Natural killer cell (primary cell): Measurements from ENCODE around the gene UTP14A. TPM values are rescaled to one million over a fixed set of nuclear protein-coding genes. Genes with fewer than 3 reads are reported as not detected.

ENCODE experiments used
- ATAC-seq, 3 donors: fragments of 150-1000 bp in 2 of 3; fragments of 200-7000 bp in 1 of 3; cut with Tn5 transposase; 1 replicate in 1 of 3; 2 replicates in 2 of 3; pipeline ENCODE4 v1.10.0; 2021; ENCODE audit warnings: mild to moderate bottlenecking in 2 of 3, moderate library complexity in 2 of 3
- DNase-seq, 2 donors: peaks; one replicate each; pipeline versions ENCODE4 v3.0.0 to v3.0.0-alpha.2; 2013 to 2021; ENCODE audit warnings: mixed read lengths in 1 of 2
- H3K27ac ChIP-seq: one replicate; pipeline ENCODE4 v1.5.1; 2013; ENCODE audit warnings: mild to moderate bottlenecking, low read length
- H3K27me3 ChIP-seq: one replicate; pipeline ENCODE4 v1.6.1; 2013; ENCODE audit warnings: low read length; ENCODE audit not compliant: control insufficient read depth, insufficient read depth
- H3K36me3 ChIP-seq: one replicate; pipeline ENCODE4 v1.6.1; 2013; ENCODE audit warnings: low read length; ENCODE audit not compliant: control insufficient read depth, insufficient read depth
- H3K4me1 ChIP-seq: one replicate; pipeline ENCODE4 v1.6.1; 2013; ENCODE audit warnings: low read length; ENCODE audit not compliant: control insufficient read depth, insufficient read depth
- H3K4me3 ChIP-seq: one replicate; pipeline ENCODE4 v1.5.1; 2013; ENCODE audit warnings: low read length
- H3K9me3 ChIP-seq: one replicate; pipeline ENCODE4 v1.6.1; 2013; ENCODE audit warnings: low read length; ENCODE audit not compliant: control insufficient read depth, insufficient read depth
- H3K27ac Mint-ChIP-seq, 2 donors: one replicate each; pipeline ENCODE4 v1.8.0; 2022; ENCODE audit warnings: mild to moderate bottlenecking in 2 of 2, mixed read lengths in 2 of 2, moderate library complexity in 1 of 2
- H3K27me3 Mint-ChIP-seq, 2 donors: one replicate each; pipeline ENCODE4 v1.8.0; 2022; ENCODE audit warnings: low read depth in 2 of 2, mixed read lengths in 2 of 2
- H3K36me3 Mint-ChIP-seq: one replicate; pipeline ENCODE4 v1.8.0; 2022; ENCODE audit warnings: mixed read lengths
- H3K4me1 Mint-ChIP-seq, 2 donors: one replicate each; pipeline ENCODE4 v1.8.0; 2022; ENCODE audit warnings: mixed read lengths in 2 of 2
- H3K4me3 Mint-ChIP-seq: one replicate; pipeline ENCODE4 v1.8.0; 2022; ENCODE audit warnings: mild to moderate bottlenecking, moderate library complexity, mixed read lengths
- H3K9me3 Mint-ChIP-seq, 2 donors: one replicate each; pipeline ENCODE4 v1.8.0; 2022; ENCODE audit warnings: mixed read lengths in 2 of 2
- CTCF ChIP-seq: fragments of 200-600 bp; IDR thresholded peaks from one replicate; pipeline ENCODE4 v1.8.0; 2022; ENCODE audit warnings: antibody characterized with exemption
- WGBS: methylation state at CpG from one replicate; pipeline ENCODE4 v1.1.7; 2013; ENCODE audit warnings: missing lambda C conversion rate; ENCODE audit not compliant: insufficient coverage; 5-methylcytosine and 5-hydroxymethylcytosine counted together
- intact Hi-C: fragments of 100-400 bp; cut with micrococcal nuclease; formaldehyde crosslinking; loops from one replicate; pipeline ENCODE4 v1.14.2; 2022
- total RNA-seq, 4 donors: library from RNA; stranded (reverse); fragments of 120-200 nt in 1 of 4; gene quantifications; one replicate each; pipeline versions ENCODE4 v1.2.3 to v1.2.4, GENCODE V29; 2013 to 2022

The UTP14A gene
- total RNA-seq, 3 donors from 2014 or later (not counting 1 experiment from before 2014, with no cell fraction given): 9.5 to 11.6 (median 11.0) TPM

GRCh38 chrX:129953881-129954280, 47.9 kb downstream of the UTP14A start:
- WGBS: 91% methylated on average over 3 of the region's 4 CpGs
- intact Hi-C loops: no loop called here
- Histone ChIP-seq H3K4me3 (no peak overlapping the region), H3K4me1 (peaks cover 25% of the 10 kb centered on the region), H3K27me3 (no peaks in the 10 kb centered on the region), H3K36me3 (no peaks in the 10 kb centered on the region), H3K9me3 (no peaks in the 10 kb centered on the region), H3K27ac (no peak overlapping the region)
- peaks cover 2 to 3% of the 10 kb centered on the region in 2 donors for H3K9me3 Mint-ChIP-seq
- peak overlapping the region; percentile 59 for H3K4me3 Mint-ChIP-seq
- H3K27me3 Mint-ChIP-seq: peaks cover 0 to 3% of the 10 kb centered on the region in 2 donors
- no peaks in the 10 kb centered on the region for H3K36me3 Mint-ChIP-seq
- no peak for DNase-seq
- ATAC-seq: no peak
- TF ChIP-seq CTCF: no peak
- peaks cover 16% of the 10 kb centered on the region in 2 donors for H3K4me1 Mint-ChIP-seq
- H3K27ac Mint-ChIP-seq: peak overlapping the region in 1 of 2 donors; percentile 95

GRCh38 chrX:129954804-129955203, 48.8 kb downstream of the UTP14A start:
- intact Hi-C loops: no loop called here
- H3K36me3 Mint-ChIP-seq: no peaks in the 10 kb centered on the region
- DNase-seq (no peak), ATAC-seq (no peak)
- peaks cover 2 to 3% of the 10 kb centered on the region in 2 donors for H3K9me3 Mint-ChIP-seq
- H3K4me3 Mint-ChIP-seq: no peak overlapping the region
- no peak overlapping the region for H3K4me3 ChIP-seq
- H3K27ac ChIP-seq: no peak overlapping the region
- no peaks in the 10 kb centered on the region for H3K36me3 ChIP-seq
- no peaks in the 10 kb centered on the region for H3K9me3 ChIP-seq
- TF ChIP-seq CTCF: no peak
- 85% methylated on average over 2 of the region's 3 CpGs for WGBS
- peaks cover 0 to 3% of the 10 kb centered on the region in 2 donors for H3K27me3 Mint-ChIP-seq
- no peaks in the 10 kb centered on the region for H3K27me3 ChIP-seq
- peaks cover 16 to 17% of the 10 kb centered on the region in 2 donors for H3K4me1 Mint-ChIP-seq
- no peak overlapping the region for H3K27ac Mint-ChIP-seq
- peaks cover 25% of the 10 kb centered on the region for H3K4me1 ChIP-seq

- Mint-ChIP-seq H3K4me3 (no peak overlapping the region), H3K27me3 (peaks cover 0 to 3% of the 10 kb centered on the region in 2 donors), H3K9me3 (peaks cover 2 to 3% of the 10 kb centered on the region in 2 donors), H3K27ac (no peak overlapping the region), H3K4me1 (peaks cover 16 to 20% of the 10 kb centered on the region in 2 donors), H3K36me3 (no peaks in the 10 kb centered on the region)
- TF ChIP-seq CTCF: no peak
- Histone ChIP-seq H3K9me3 (no peaks in the 10 kb centered on the region), H3K4me1 (peaks cover 26% of the 10 kb centered on the region), H3K27me3 (no peaks in the 10 kb centered on the region), H3K27ac (no peak overlapping the region), H3K36me3 (no peaks in the 10 kb centered on the region), H3K4me3 (no peak overlapping the region)
- intact Hi-C loops: no loop called here
- 100% methylated on average over 2 of the region's 3 CpGs for WGBS
- DNase-seq: no peak
- no peak for ATAC-seq
Observed at GRCh38 chrX:129955682-129956081, 49.7 kb downstream of the UTP14A start.

- 94% methylated on average over 9 of the region's 10 CpGs for WGBS
- DNase-seq: no peak
- Mint-ChIP-seq H3K4me1 (peaks cover 16 to 20% of the 10 kb centered on the region in 2 donors), H3K4me3 (no peak overlapping the region), H3K27me3 (peaks cover 0 to 3% of the 10 kb centered on the region in 2 donors), H3K36me3 (no peaks in the 10 kb centered on the region), H3K9me3 (peaks cover 2 to 3% of the 10 kb centered on the region in 2 donors), H3K27ac (no peak overlapping the region)
- H3K4me3 ChIP-seq: no peak overlapping the region
- H3K9me3 ChIP-seq: no peaks in the 10 kb centered on the region
- intact Hi-C loops: no loop called here
- TF ChIP-seq CTCF: no peak
- no peaks in the 10 kb centered on the region for H3K36me3 ChIP-seq
- no peak for ATAC-seq
- no peak overlapping the region for H3K27ac ChIP-seq
- H3K27me3 ChIP-seq: no peaks in the 10 kb centered on the region
- peaks cover 31% of the 10 kb centered on the region for H3K4me1 ChIP-seq
Observed at GRCh38 chrX:129956145-129956544, 50.2 kb downstream of the UTP14A start.
